GM12878 (cell line): Measurements from ENCODE around the gene PRDM7. TPM values are rescaled to one million over a fixed set of nuclear protein-coding genes. Genes with fewer than 3 reads are reported as not detected.

Experiments
- ATAC-seq: fragments of 200-7000 bp; cut with Tn5 transposase; 3 replicates; pipeline ENCODE4 v1.9.1; 2020; ENCODE audit warnings: mild to moderate bottlenecking, moderate library complexity
- BruUV-seq: library from RNA; stranded (reverse); fragments of 400-500 nt; replicated peaks from 2 replicates; lab custom pipeline; 2021; lab: Mats Ljungman, UMichigan
- CTCF ChIA-PET: fragments of 300-600 bp; sonication (Branson Sonifier 250); formaldehyde crosslinking; extraction: SDS; loops from one replicate; lab custom pipeline; 2021; ENCODE audit warnings: inconsistent platforms; lab: Yijun Ruan, JAX
- POLR2A ChIA-PET: fragments of 350-600 bp; formaldehyde crosslinking; extraction: SDS; loops from one replicate; lab custom pipeline; 2021; ENCODE audit warnings: inconsistent platforms; lab: Charles Lee
- RAD21 ChIA-PET: fragments of 300-600 bp; sonication (Branson Sonifier 250); formaldehyde crosslinking; loops from one replicate; lab custom pipeline; 2023; ENCODE audit warnings: antibody characterized with exemption; ENCODE audit not compliant: unreplicated experiment; lab: Charles Lee
- SMC1A ChIA-PET: fragments of 300-600 bp; sonication (Branson Sonifier 250); formaldehyde crosslinking; loops from one replicate; lab custom pipeline; 2023; ENCODE audit not compliant: unreplicated experiment, uncharacterized antibody; lab: Charles Lee
- DNase-seq: peaks from one replicate; pipeline ENCODE4 v3.0.0-alpha.2; 2011; ENCODE audit warnings: low read depth, low spot score
- FAIRE-seq: peaks from 3 replicates; lab custom pipeline; 2011; peaks lifted over from hg19 to GRCh38; lab: Jason Lieb, UNC
- H2AFZ ChIP-seq: 2 replicates; pipeline ENCODE4 v1.6.0; 2011; ENCODE audit warnings: low read depth, low read length, control low read depth; ENCODE audit not compliant: control insufficient read depth
- H3K27ac ChIP-seq: 2 replicates; pipeline ENCODE4 v1.5.1; 2011; ENCODE audit warnings: control low read depth; ENCODE audit not compliant: control insufficient read depth, insufficient read depth
- H3K27me3 ChIP-seq, 2 experiments: replicated peaks in 1 of 2; 2 replicates each; pipeline versions ENCODE4 v1.6.0 to v1.6.1; 2011; ENCODE audit warnings: low read length in 1 of 2; ENCODE audit not compliant: control insufficient read depth in 2 of 2, insufficient read depth in 2 of 2
- H3K36me3 ChIP-seq, 2 experiments: 2 replicates each; pipeline ENCODE4 v1.5.1; 2011; ENCODE audit warnings: low read length in 1 of 2; ENCODE audit not compliant: control insufficient read depth in 2 of 2, insufficient read depth in 2 of 2
- H3K4me1 ChIP-seq: 2 replicates; pipeline ENCODE4 v1.6.1; 2011; ENCODE audit warnings: mild to moderate bottlenecking, low read length, moderate library complexity, mixed read lengths; ENCODE audit not compliant: control insufficient read depth, insufficient read depth
- H3K4me2 ChIP-seq: 2 replicates; pipeline ENCODE4 v1.6.0; 2011; ENCODE audit warnings: control low read depth; ENCODE audit not compliant: control insufficient read depth, insufficient read depth
- H3K4me3 ChIP-seq: fragments of 200-600 bp; sonication (generic); 2 replicates; pipeline ENCODE4 v1.5.1; 2016
- H3K79me2 ChIP-seq: 2 replicates; pipeline ENCODE4 v1.6.0; 2011; ENCODE audit warnings: low read length; ENCODE audit not compliant: control insufficient read depth, insufficient read depth
- H3K9ac ChIP-seq: 2 replicates; pipeline ENCODE4 v1.8.0; 2011; ENCODE audit warnings: low read length, control low read depth, mixed read lengths; ENCODE audit not compliant: control insufficient read depth, insufficient read depth
- H3K9me3 ChIP-seq: replicated peaks from 3 replicates; pipeline ENCODE4 v1.5.1; 2011; ENCODE audit warnings: mild to moderate bottlenecking, low read length; ENCODE audit not compliant: control insufficient read depth, insufficient read depth
- H4K20me1 ChIP-seq: 2 replicates; pipeline ENCODE4 v1.6.0; 2011; ENCODE audit not compliant: control insufficient read depth, insufficient read depth
- ASH2L ChIP-seq: fragments of 300-600, 200-600 bp; sonication (generic); IDR thresholded peaks from 2 replicates; pipeline ENCODE4 v1.6.1; 2017; ENCODE audit warnings: low read depth, mild to moderate bottlenecking, borderline replicate concordance
- NFXL1 ChIP-seq: fragments of 450-650 bp; IDR thresholded peaks from 2 replicates; pipeline ENCODE4 v1.6.1; 2017; ENCODE audit warnings: antibody characterized with exemption, mild to moderate bottlenecking, borderline replicate concordance
- REST ChIP-seq: IDR thresholded peaks from 2 replicates; pipeline ENCODE4 v1.6.1; 2012; ENCODE audit warnings: mild to moderate bottlenecking, low read depth, low read length
- SP1 ChIP-seq: IDR thresholded peaks from one replicate; pipeline ENCODE4 v1.6.1; 2011; ENCODE audit warnings: low read depth, low read length
- ZNF217 ChIP-seq: fragments of 450-650 bp; IDR thresholded peaks from 2 replicates; pipeline ENCODE4 v1.6.1; 2017; ENCODE audit warnings: antibody characterized with exemption, mild to moderate bottlenecking
- ZNF274 ChIP-seq: IDR thresholded peaks from one replicate; pipeline ENCODE4 v1.8.0; 2011; ENCODE audit not compliant: insufficient read length, insufficient read depth
- WGBS: methylation state at CpG from one replicate; pipeline ENCODE4 v1.1.6; 2016; ENCODE audit warnings: low lambda C conversion rate; ENCODE audit not compliant: insufficient replicate concordance, insufficient coverage; ENCODE audit errors: missing lambda C conversion rate; 5-methylcytosine and 5-hydroxymethylcytosine counted together
- in situ Hi-C: fragments of 300-500 bp; cut with MboI; formaldehyde crosslinking; loops from 9 replicates; pipeline ENCODE4 v1.14.3; 2018; ENCODE audit warnings: mixed read lengths
- intact Hi-C: fragments of 100-400 bp; cut with micrococcal nuclease; formaldehyde crosslinking; loops from one replicate; pipeline ENCODE4 v1.14.2; 2022; ENCODE audit not compliant: unreplicated experiment
- polyA plus RNA-seq, 11 experiments: library from polyadenylated mRNA; depleted of rRNA in 4 of 11; unstranded in 6 of 11; stranded (reverse) in 5 of 11; fragments of >200 nt; fragmentation: Nextera tagmentation in 4 of 11; fragmentation: Illumina TruSeq in 1 of 11; extraction: Ambion mirVana in 4 of 11; extraction: Trizol in 1 of 11; gene quantifications; 1 replicate in 1 of 11; 2 replicates in 10 of 11; pipeline versions ENCODE4 v1.2.1 to v1.2.3, GENCODE V29; 2011 to 2016; ENCODE audit warnings: inconsistent platforms in 2 of 11, missing spikeins in 2 of 11, low read depth in 1 of 11
- total RNA-seq, 4 experiments: library from RNA; depleted of rRNA in 3 of 4; stranded (reverse); fragments of >200 nt in 3 of 4; fragmentation: Illumina TruSeq in 1 of 4; extraction: Trizol in 1 of 4; gene quantifications; 2 replicates each; pipeline versions ENCODE4 v1.2.1 to v1.2.3, GENCODE V29; 2013 to 2021

The PRDM7 gene
- total and polyA plus RNA-seq, 10 of the 15 experiments (the other 5 are each of a cell fraction or from before 2014, with no cell fraction given) = not detected

DNA sequence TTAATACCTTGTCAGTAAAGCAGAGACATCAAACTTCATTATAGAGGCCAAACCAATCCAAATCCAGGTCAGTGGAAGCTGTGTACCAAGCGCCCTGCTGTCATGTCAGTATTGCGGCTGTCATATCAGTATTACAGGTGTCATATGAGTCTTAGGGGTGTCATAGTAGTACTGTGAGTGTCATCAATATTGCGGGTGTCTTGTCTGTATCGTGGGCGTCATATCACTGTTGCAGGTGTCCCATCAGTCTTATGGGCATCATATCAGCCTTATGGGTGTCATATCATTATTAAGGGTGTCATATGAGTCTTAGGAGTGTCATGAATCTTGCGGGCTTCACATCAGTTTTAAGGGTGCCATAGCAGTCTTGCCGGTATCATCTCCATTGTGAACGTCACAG, 6.0 kb upstream of the PRDM7 start:
- ATAC-seq (no peak), DNase-seq (no peak), FAIRE-seq (no peak)
- H3K9ac ChIP-seq = no peak overlapping the region
- BruUV-seq = no TSS peak
- TF ChIP-seq REST (no peak), SP1 (no peak), NFXL1 (no peak), ASH2L (no peak), ZNF217 (no peak), ZNF274 (no peak)
- no peaks in the 10 kb centered on the region for H3K9me3 ChIP-seq
- no peaks in the 10 kb centered on the region for H4K20me1 ChIP-seq
- in situ Hi-C loops = no loop called here
- no peak overlapping the region for H3K4me2 ChIP-seq
- no peak overlapping the region for H3K4me3 ChIP-seq
- ChIA-PET CTCF (no interaction called here), RAD21 (no interaction called here), POLR2A (no interaction called here), SMC1A (no interaction called here)
- H3K36me3 ChIP-seq = no peaks in the 10 kb centered on the region
- intact Hi-C loops = no loop called here
- H3K4me1 ChIP-seq = no peaks in the 10 kb centered on the region
- H3K27ac ChIP-seq = no peak overlapping the region
- H3K27me3 ChIP-seq = no peaks in the 10 kb centered on the region
- WGBS = 60% methylated on average over 8 of the region's 8 CpGs
- no peak overlapping the region for H2AFZ ChIP-seq
- H3K79me2 ChIP-seq = no peaks in the 10 kb centered on the region
